B cell (primary cell): ENCODE measurements around the gene TBC1D1. TPM values are rescaled to one million over a fixed set of nuclear protein-coding genes. Genes with fewer than 3 reads are reported as not detected.

ENCODE experiments used
- ATAC-seq: fragments of 200-7000 bp; cut with Tn5 transposase; one replicate; pipeline ENCODE4 v1.10.0; 2021; ENCODE audit warnings: low read depth, mild to moderate bottlenecking, moderate number of reproducible peaks, moderate library complexity
- CTCF ChIA-PET: fragments of 350-600 bp; sonication (Branson Sonifier 250); formaldehyde crosslinking; loops from one replicate; lab custom pipeline; 2021; ENCODE audit warnings: antibody characterized with exemption, inconsistent platforms; lab: Charles Lee
- POLR2A ChIA-PET: fragments of 350-600 bp; sonication (Branson Sonifier 250); formaldehyde crosslinking; loops from one replicate; lab custom pipeline; 2021; ENCODE audit warnings: antibody characterized with exemption; lab: Charles Lee
- DNase-seq: peaks from one replicate; pipeline ENCODE4 v3.0.0; 2013
- H2AFZ ChIP-seq: 2 replicates; pipeline ENCODE4 v1.6.1; 2012; ENCODE audit warnings: mild to moderate bottlenecking, low read depth, low read length; ENCODE audit not compliant: insufficient read depth, poor library complexity, severe bottlenecking
- H3K27ac ChIP-seq, 2 donors: 1 replicate in 1 of 2; 2 replicates in 1 of 2; pipeline ENCODE4 v1.5.1; 2012 to 2013; ENCODE audit warnings: low read length in 2 of 2, mild to moderate bottlenecking in 2 of 2, moderate library complexity in 1 of 2
- H3K27me3 ChIP-seq, 4 experiments: fragments of 200-600 bp in 1 of 4; sonication (generic) in 1 of 4; replicated peaks in 1 of 4; 1 replicate in 2 of 4; 2 replicates in 2 of 4; pipeline versions ENCODE4 v1.6.1 to v1.7.0; 2013 to 2016; ENCODE audit warnings: low read length in 3 of 4, mild to moderate bottlenecking in 2 of 4, mixed read lengths in 1 of 4, moderate library complexity in 1 of 4; ENCODE audit not compliant: insufficient read depth in 4 of 4, control insufficient read depth in 3 of 4; ENCODE audit errors: control extremely low read depth in 1 of 4
- H3K36me3 ChIP-seq, 2 experiments: replicated peaks in 1 of 2; 1 replicate in 1 of 2; 2 replicates in 1 of 2; pipeline versions ENCODE4 v1.6.1 to v1.7.1; 2013; ENCODE audit warnings: low read length in 1 of 2; ENCODE audit not compliant: insufficient read depth in 2 of 2, control insufficient read depth in 1 of 2; ENCODE audit errors: control extremely low read depth in 1 of 2, extremely low read depth in 1 of 2
- H3K4me1 ChIP-seq, 2 donors: fragments of 200-600 bp in 1 of 2; sonication (generic) in 1 of 2; 1 replicate in 1 of 2; 2 replicates in 1 of 2; pipeline versions ENCODE4 v1.5.1 to v1.6.1; 2013 to 2017; ENCODE audit warnings: low read length in 2 of 2; ENCODE audit not compliant: control insufficient read depth in 2 of 2, insufficient read depth in 2 of 2
- H3K4me2 ChIP-seq: replicated peaks from 2 replicates; pipeline ENCODE3; 2012; ENCODE audit warnings: mild to moderate bottlenecking, low read depth, low read length; ENCODE audit not compliant: poor library complexity, severe bottlenecking
- H3K4me3 ChIP-seq, 5 experiments: fragments of 200-600 bp in 1 of 5; sonication (generic) in 1 of 5; 1 replicate in 3 of 5; 2 replicates in 2 of 5; pipeline versions ENCODE4 v1.5.1 to v1.7.0; 2011 to 2016; ENCODE audit warnings: low read length in 4 of 5, mild to moderate bottlenecking in 4 of 5, low read depth in 2 of 5, control low read depth in 1 of 5, moderate library complexity in 1 of 5; ENCODE audit not compliant: insufficient read depth in 1 of 5; ENCODE audit errors: control extremely low read depth in 1 of 5, extremely low read depth in 1 of 5
- H3K79me2 ChIP-seq: fragments of 200-600 bp; sonication (generic); one replicate; pipeline ENCODE4 v1.6.0; 2016; ENCODE audit warnings: low read length; ENCODE audit not compliant: control insufficient read depth, insufficient read depth
- H3K9ac ChIP-seq: fragments of 200-600 bp; sonication (generic); 2 replicates; pipeline ENCODE4 v1.6.1; 2017; ENCODE audit warnings: mild to moderate bottlenecking, low read length, moderate library complexity
- H3K9me3 ChIP-seq, 3 donors: one replicate each; pipeline versions ENCODE4 v1.6.1 to v1.7.1; 2013; ENCODE audit warnings: low read length in 2 of 3; ENCODE audit not compliant: control insufficient read depth in 2 of 3, insufficient read depth in 1 of 3; ENCODE audit errors: control extremely low read depth in 1 of 3
- H4K20me1 ChIP-seq: 2 replicates; pipeline ENCODE4 v1.6.0; 2012; ENCODE audit warnings: mild to moderate bottlenecking, low read length; ENCODE audit not compliant: insufficient read depth, control insufficient read depth, poor library complexity, severe bottlenecking
- H3K27ac Mint-ChIP-seq: one replicate; pipeline ENCODE4 v1.8.0; 2021; ENCODE audit warnings: mixed read lengths
- H3K27me3 Mint-ChIP-seq: one replicate; pipeline ENCODE4 v1.8.0; 2021; ENCODE audit warnings: mixed read lengths
- H3K4me1 Mint-ChIP-seq: one replicate; pipeline ENCODE4 v1.8.0; 2021; ENCODE audit warnings: mixed read lengths
- H3K4me3 Mint-ChIP-seq: one replicate; pipeline ENCODE4 v1.8.0; 2021; ENCODE audit warnings: mixed read lengths
- H3K9me3 Mint-ChIP-seq: one replicate; pipeline ENCODE4 v1.8.0; 2022; ENCODE audit warnings: mixed read lengths; ENCODE audit not compliant: insufficient read depth
- EZH2 ChIP-seq: IDR thresholded peaks from 2 replicates; pipeline ENCODE4 v1.6.1; 2012; ENCODE audit warnings: borderline replicate concordance, low read depth, mild to moderate bottlenecking, moderate library complexity, low read length; ENCODE audit not compliant: insufficient read depth, poor library complexity, severe bottlenecking
- WGBS: methylation state at CpG from one replicate; pipeline ENCODE4 v1.1.5; 2013; ENCODE audit warnings: missing lambda C conversion rate; ENCODE audit not compliant: insufficient coverage; 5-methylcytosine and 5-hydroxymethylcytosine counted together
- intact Hi-C: fragments of 100-400 bp; cut with micrococcal nuclease; formaldehyde crosslinking; loops from one replicate; pipeline ENCODE4 v1.10.0; 2022
- polyA plus RNA-seq: library from polyadenylated mRNA; depleted of rRNA; stranded (reverse); fragments of >200 nt; gene quantifications from 2 replicates; pipeline ENCODE4 v1.2.3, GENCODE V29; 2012
- total RNA-seq, 2 donors: library from RNA; stranded (reverse); fragments of 120-200 nt in 1 of 2; gene quantifications; 1 replicate in 1 of 2; 2 replicates in 1 of 2; pipeline versions ENCODE4 v1.2.3 to v1.2.4, GENCODE V29; 2013 to 2022
- TF ChIP-seq, protein P1 (sequence below): fragments of 200-600 bp; IDR thresholded peaks from one replicate; pipeline ENCODE4 v1.8.0; 2022; ENCODE audit warnings: antibody characterized with exemption, mild to moderate bottlenecking

The TBC1D1 gene
- total and polyA plus RNA-seq, 2 donors (not counting 1 experiment from before 2014, with no cell fraction given), result 88.2 to 98.7 TPM

DNA sequence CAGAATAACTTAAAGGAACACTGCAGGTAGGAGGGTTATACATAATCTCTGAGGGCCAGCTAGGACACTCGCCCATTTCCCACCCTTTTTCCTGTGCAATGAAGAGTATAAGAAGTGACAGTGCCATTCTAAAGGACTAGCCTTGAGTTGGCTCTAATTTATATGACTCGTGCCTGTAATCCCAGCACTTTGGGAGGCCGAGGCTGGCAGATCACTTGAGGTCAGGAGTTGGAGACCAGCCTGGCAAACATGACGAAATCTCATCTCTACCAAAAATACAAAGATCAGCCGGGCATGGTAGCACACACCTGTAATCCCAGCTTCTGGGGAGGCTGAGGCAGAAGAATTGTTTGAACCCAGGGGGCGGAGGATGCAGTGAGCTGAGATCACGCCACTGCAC, 4.4 kb downstream of the TBC1D1 start:
- intact Hi-C loops, result no loop called here
- no peak overlapping the region for H3K27ac ChIP-seq
- ATAC-seq (no peak), DNase-seq (no peak)
- peaks cover 1 to 5% of the 10 kb centered on the region in 2 experiments for H3K36me3 ChIP-seq
- CTCF ChIA-PET, result interaction anchor here (1.9 kb wide), 1 partner anchor 15 kb away, joined by 5 read pairs; no protein-coding TSS in a partner anchor
- H3K4me2 ChIP-seq, result no peak overlapping the region
- Mint-ChIP-seq H3K4me3 (no peak overlapping the region), H3K4me1 (peaks cover 63% of the 10 kb centered on the region), H3K27ac (peak overlapping the region; percentile 20), H3K27me3 (no peaks in the 10 kb centered on the region), H3K9me3 (no peaks in the 10 kb centered on the region)
- WGBS, result 100% methylated on average over 2 of the region's 7 CpGs
- no peaks in the 10 kb centered on the region for H3K9me3 ChIP-seq
- no peak overlapping the region for H2AFZ ChIP-seq
- H3K4me1 ChIP-seq, result peaks cover 40 to 56% of the 10 kb centered on the region in 2 donors
- H3K4me3 ChIP-seq, result no peak overlapping the region
- POLR2A ChIA-PET, result no interaction called here
- TF ChIP-seq, protein P1, sequence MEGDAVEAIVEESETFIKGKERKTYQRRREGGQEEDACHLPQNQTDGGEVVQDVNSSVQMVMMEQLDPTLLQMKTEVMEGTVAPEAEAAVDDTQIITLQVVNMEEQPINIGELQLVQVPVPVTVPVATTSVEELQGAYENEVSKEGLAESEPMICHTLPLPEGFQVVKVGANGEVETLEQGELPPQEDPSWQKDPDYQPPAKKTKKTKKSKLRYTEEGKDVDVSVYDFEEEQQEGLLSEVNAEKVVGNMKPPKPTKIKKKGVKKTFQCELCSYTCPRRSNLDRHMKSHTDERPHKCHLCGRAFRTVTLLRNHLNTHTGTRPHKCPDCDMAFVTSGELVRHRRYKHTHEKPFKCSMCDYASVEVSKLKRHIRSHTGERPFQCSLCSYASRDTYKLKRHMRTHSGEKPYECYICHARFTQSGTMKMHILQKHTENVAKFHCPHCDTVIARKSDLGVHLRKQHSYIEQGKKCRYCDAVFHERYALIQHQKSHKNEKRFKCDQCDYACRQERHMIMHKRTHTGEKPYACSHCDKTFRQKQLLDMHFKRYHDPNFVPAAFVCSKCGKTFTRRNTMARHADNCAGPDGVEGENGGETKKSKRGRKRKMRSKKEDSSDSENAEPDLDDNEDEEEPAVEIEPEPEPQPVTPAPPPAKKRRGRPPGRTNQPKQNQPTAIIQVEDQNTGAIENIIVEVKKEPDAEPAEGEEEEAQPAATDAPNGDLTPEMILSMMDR, result no peak
- no peak for TF ChIP-seq EZH2
- peaks cover 79% of the 10 kb centered on the region for H3K79me2 ChIP-seq
- H3K9ac ChIP-seq, result no peak overlapping the region
- peaks cover 52% of the 10 kb centered on the region for H4K20me1 ChIP-seq
- H3K27me3 ChIP-seq, result no peaks in the 10 kb centered on the region

GRCh38 chr4:37896206-37896860, 5.4 kb downstream of the TBC1D1 start:
- ChIA-PET POLR2A (no interaction called here), CTCF (interaction anchor here (0.8 to 1.9 kb wide), 4 partner anchors 14 to 82 kb away, joined by 3 to 8 read pairs (median 4); no protein-coding TSS in a partner anchor)
- H3K4me3 Mint-ChIP-seq, result no peak overlapping the region
- Histone ChIP-seq H3K27me3 (no peaks in the 10 kb centered on the region), H3K36me3 (peaks cover 2 to 5% of the 10 kb centered on the region in 2 experiments), H3K9ac (no peak overlapping the region), H3K4me1 (peaks cover 37 to 56% of the 10 kb centered on the region in 2 donors), H3K9me3 (no peaks in the 10 kb centered on the region), H3K27ac (no peak overlapping the region), H3K4me3 (no peak overlapping the region), H4K20me1 (peaks cover 57% of the 10 kb centered on the region), H3K79me2 (peaks cover 89% of the 10 kb centered on the region), H3K4me2 (peak overlapping the region; percentile 21), H2AFZ (no peak overlapping the region)
- ATAC-seq (no peak), DNase-seq (no peak)
- peaks cover 66% of the 10 kb centered on the region for H3K4me1 Mint-ChIP-seq
- no peak overlapping the region for H3K27ac Mint-ChIP-seq
- no peak for TF ChIP-seq EZH2
- TF ChIP-seq, protein P1, result no peak
- intact Hi-C loops, result no loop called here
- no peaks in the 10 kb centered on the region for H3K27me3 Mint-ChIP-seq
- H3K9me3 Mint-ChIP-seq, result no peaks in the 10 kb centered on the region
